Transverse colon (tissue), 4 donors: ENCODE measurements around the gene TNNC1. TPM values are rescaled to one million over a fixed set of nuclear protein-coding genes. Genes with fewer than 3 reads are reported as not detected.

Source experiments
- DNase-seq: peaks from one replicate; pipeline ENCODE4 v3.0.0-alpha.2; 2019
- H3K27ac ChIP-seq, 4 donors: fragments of 200-600 bp; sonication (generic); 2 replicates each; pipeline ENCODE4 v1.5.1; 2016 to 2018; ENCODE audit warnings: inconsistent platforms in 4 of 4
- H3K27me3 ChIP-seq: fragments of 200-600 bp; sonication (generic); 2 replicates; pipeline ENCODE4 v1.5.1; 2017; ENCODE audit warnings: inconsistent platforms
- H3K36me3 ChIP-seq, 4 donors: fragments of 200-600 bp; sonication (generic); 2 replicates each; pipeline ENCODE4 v1.5.1; 2017 to 2019; ENCODE audit warnings: inconsistent platforms in 4 of 4
- H3K4me1 ChIP-seq, 4 donors: fragments of 200-600 bp; sonication (generic); 2 replicates each; pipeline ENCODE4 v1.5.1; 2017 to 2020; ENCODE audit warnings: inconsistent platforms in 4 of 4
- H3K4me3 ChIP-seq, 4 donors: fragments of 200-600 bp; sonication (generic); 1 replicate in 1 of 4; 2 replicates in 3 of 4; pipeline versions ENCODE4 v1.5.1 to v1.6.1; 2017 to 2019; ENCODE audit warnings: inconsistent platforms in 4 of 4
- H3K9me3 ChIP-seq, 2 donors: fragments of 200-600 bp; sonication (generic); 2 replicates each; pipeline ENCODE4 v1.5.1; 2017 to 2019; ENCODE audit warnings: inconsistent platforms in 2 of 2
- EP300 ChIP-seq: sonication (generic); formaldehyde crosslinking; IDR thresholded peaks from one replicate; pipeline ENCODE4 v1.6.1; 2017; ENCODE audit warnings: antibody characterized with exemption, low read depth
- POLR2A ChIP-seq: fragments of 450-650 bp; IDR thresholded peaks from one replicate; pipeline ENCODE4 v1.6.1; 2016; ENCODE audit warnings: antibody characterized with exemption, mild to moderate bottlenecking, moderate library complexity
- POLR2AphosphoS5 ChIP-seq, 3 donors: sonication (generic); formaldehyde crosslinking; IDR thresholded peaks; one replicate each; pipeline ENCODE4 v1.6.1; 2016; ENCODE audit warnings: antibody characterized with exemption in 3 of 3
- WGBS, 2 donors: methylation state at CpG; one replicate each; pipeline ENCODE4 v1.1.5; 2018; ENCODE audit warnings: low coverage in 1 of 2; 5-methylcytosine and 5-hydroxymethylcytosine counted together
- in situ Hi-C, 4 donors: fragments of 200-750 bp; cut with MboI; loops; one replicate each; pipeline versions ENCODE4 v1.15.0 to v1.15.1; 2017; ENCODE audit warnings: low sequenced_read_pairs in 3 of 4, low pct_ligation_motif_present in 1 of 4, low pct_unique_long_range_greater_than_20kb in 1 of 4
- intact Hi-C: fragments of 100-400 bp; cut with DNase I; formaldehyde crosslinking; loops from one replicate; pipeline ENCODE4 v1.15.1; 2023; ENCODE audit warnings: low total_unique reads
- total RNA-seq, 4 donors: library from RNA; depleted of rRNA; stranded (reverse); fragments of >200 nt; gene quantifications; one replicate each; pipeline ENCODE4 v1.1.0, GENCODE V29; 2016
- TF ChIP-seq, protein P1 (sequence below), 5 experiments: fragments of 200-600 bp in 3 of 5; fragments of 450-650 bp in 2 of 5; sonication (generic) in 3 of 5; IDR thresholded peaks; 1 replicate in 2 of 5; 2 replicates in 3 of 5; pipeline ENCODE4 v1.5.1; 2016 to 2017; ENCODE audit warnings: antibody characterized with exemption in 5 of 5, inconsistent platforms in 3 of 5, mild to moderate bottlenecking in 2 of 5, moderate library complexity in 1 of 5

TNNC1 gene
- total RNA-seq, 4 donors from 2014 or later: 7.1 to 10.4 TPM; not detected in 2

DNA sequence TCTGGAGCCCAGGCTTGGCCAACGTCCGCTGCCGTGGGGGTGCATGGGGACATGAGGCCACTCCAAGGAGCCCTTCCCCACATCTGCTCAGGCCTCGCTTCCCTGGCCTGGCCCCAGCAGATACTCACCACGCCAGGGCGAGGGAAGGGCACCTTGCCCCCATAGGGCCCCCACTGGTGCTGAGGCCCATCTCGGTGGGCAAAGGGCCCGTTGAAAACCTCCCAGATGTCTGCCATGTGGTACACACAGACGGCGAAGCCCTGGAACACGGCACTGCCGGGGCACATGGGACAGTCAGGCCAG, 13.6 kb downstream of the TNNC1 start:
- DNase-seq: no peak
- TF ChIP-seq POLR2A (no peak), EP300 (no peak), POLR2AphosphoS5 (IDR thresholded peaks at IDR 0.05) (no peak)
- TF ChIP-seq, protein P1, sequence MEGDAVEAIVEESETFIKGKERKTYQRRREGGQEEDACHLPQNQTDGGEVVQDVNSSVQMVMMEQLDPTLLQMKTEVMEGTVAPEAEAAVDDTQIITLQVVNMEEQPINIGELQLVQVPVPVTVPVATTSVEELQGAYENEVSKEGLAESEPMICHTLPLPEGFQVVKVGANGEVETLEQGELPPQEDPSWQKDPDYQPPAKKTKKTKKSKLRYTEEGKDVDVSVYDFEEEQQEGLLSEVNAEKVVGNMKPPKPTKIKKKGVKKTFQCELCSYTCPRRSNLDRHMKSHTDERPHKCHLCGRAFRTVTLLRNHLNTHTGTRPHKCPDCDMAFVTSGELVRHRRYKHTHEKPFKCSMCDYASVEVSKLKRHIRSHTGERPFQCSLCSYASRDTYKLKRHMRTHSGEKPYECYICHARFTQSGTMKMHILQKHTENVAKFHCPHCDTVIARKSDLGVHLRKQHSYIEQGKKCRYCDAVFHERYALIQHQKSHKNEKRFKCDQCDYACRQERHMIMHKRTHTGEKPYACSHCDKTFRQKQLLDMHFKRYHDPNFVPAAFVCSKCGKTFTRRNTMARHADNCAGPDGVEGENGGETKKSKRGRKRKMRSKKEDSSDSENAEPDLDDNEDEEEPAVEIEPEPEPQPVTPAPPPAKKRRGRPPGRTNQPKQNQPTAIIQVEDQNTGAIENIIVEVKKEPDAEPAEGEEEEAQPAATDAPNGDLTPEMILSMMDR (IDR thresholded peaks at IDR 0.05): no peak
- Histone ChIP-seq H3K4me1 (peaks cover 5 to 6% (median 5%) of the 10 kb centered on the region in 4 donors), H3K27ac (no peak overlapping the region), H3K27me3 (no peaks in the 10 kb centered on the region), H3K9me3 (no peaks in the 10 kb centered on the region), H3K4me3 (no peak overlapping the region), H3K36me3 (no peaks in the 10 kb centered on the region)
- WGBS, 2 donors: 90% methylated on average over 12 of the region's 12 CpGs; no CpG with 5 or more reads in 1 of the 2 donors
- in situ Hi-C loops: no loop called here
- intact Hi-C loops: no loop called here

DNA sequence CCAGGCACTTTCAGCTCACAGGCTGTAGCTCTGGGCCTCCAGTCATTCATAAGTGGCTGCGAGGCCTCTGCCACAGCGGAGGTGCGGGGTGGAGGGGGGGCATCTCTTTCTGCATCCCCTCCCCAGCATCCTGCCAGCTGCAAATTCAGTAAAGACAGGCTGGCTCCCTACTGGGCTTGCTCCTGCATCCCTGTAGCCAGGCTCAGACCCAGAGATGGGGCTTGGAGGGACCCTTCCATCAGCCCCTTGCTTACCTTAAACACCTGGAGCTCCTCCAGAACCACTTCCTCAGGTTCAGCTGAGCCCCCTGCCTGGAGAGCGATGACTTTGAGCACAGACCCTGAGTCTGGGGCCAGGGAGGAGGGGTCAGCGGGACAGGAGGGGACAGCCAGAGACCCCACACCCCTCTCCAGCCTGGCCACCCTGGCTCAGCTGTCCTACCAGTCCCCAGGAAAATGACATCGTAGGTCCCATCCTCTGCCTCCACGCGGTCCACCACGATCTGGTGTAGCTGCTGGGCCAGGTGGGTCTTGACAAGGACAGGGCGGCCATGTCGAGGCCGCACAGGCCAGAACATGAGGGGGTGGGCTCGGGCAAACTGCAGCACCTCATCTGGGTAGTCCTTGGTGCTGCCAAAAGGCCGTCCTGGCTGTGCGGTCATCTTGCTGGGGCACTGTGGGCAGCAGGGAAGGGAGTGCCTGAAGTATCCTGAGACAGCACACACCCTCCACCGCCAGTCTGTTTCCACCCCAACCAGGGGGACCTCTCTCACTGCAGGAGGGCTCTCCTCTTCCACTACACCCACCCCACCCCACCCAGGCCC, 14.2 kb downstream of the TNNC1 start:
- in situ Hi-C loops (no loop called here), intact Hi-C loops (no loop called here)
- H3K9me3 ChIP-seq: no peaks in the 10 kb centered on the region
- TF ChIP-seq EP300 (no peak), POLR2AphosphoS5 (IDR thresholded peaks at IDR 0.05) (no peak), POLR2A (no peak)
- TF ChIP-seq, protein P1 (IDR thresholded peaks at IDR 0.05): no peak
- H3K4me3 ChIP-seq: no peak overlapping the region
- 83 to 87% methylated on average over 3 to 11 of the region's 16 CpGs for WGBS, 2 donors
- H3K27me3 ChIP-seq: no peaks in the 10 kb centered on the region
- no peak for DNase-seq
- H3K27ac ChIP-seq: no peak overlapping the region
- H3K36me3 ChIP-seq: no peaks in the 10 kb centered on the region
- peaks cover 0 to under 1% (median 0%) of the 10 kb centered on the region in 4 donors for H3K4me1 ChIP-seq

DNA sequence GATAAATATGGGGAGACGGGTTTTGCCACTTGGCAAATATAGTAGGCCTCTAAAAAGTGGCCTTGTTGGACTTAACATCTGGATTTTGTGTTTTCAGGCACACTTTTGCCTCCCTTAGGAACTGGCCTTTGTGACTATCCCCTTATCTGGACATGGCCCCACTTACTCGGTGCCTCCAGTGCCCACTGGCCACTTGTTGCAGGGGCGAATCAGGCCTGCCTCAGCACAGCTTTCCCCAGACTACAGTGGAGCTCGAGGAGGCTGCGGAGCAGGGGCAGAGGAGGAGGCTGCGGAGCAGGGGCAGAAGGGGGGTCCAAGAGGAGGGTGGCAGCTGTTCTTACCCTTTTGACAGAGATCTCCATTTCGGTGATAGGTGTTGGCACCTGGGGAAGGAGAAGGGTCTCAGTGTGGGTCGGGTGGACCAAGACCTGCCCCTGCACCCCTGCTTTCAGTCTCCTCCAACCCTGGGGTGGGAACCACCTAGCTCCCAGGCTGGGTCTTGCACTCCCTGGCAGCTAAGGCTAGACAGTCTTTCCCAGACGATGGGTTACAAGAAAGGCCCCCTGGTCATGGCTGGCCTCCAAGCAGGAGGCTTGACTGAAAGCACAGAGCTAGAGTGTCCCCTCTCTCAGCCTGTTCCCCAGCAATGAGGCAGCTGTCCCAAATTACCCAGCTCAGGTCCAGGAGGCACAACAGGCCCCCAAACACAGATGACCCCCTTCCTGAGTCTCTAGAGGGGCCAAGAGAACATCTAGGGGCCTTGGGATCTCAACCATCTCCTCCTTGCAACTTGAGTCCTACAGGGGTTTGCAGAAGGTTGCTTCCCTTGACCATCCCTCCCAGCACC, 15.0 kb downstream of the TNNC1 start:
- H3K9me3 ChIP-seq: no peaks in the 10 kb centered on the region
- no peaks in the 10 kb centered on the region for H3K27me3 ChIP-seq
- H3K4me1 ChIP-seq: peaks cover 0 to 2% (median 0%) of the 10 kb centered on the region in 4 donors
- no peak for TF ChIP-seq EP300
- TF ChIP-seq, protein P1 (IDR thresholded peaks at IDR 0.05): no peak
- TF ChIP-seq POLR2A: no peak
- no peak for TF ChIP-seq POLR2AphosphoS5 (IDR thresholded peaks at IDR 0.05)
- intact Hi-C loops (no loop called here), in situ Hi-C loops (no loop called here)
- WGBS, 2 donors: 80 to 83% methylated on average over 2 to 9 of the region's 9 CpGs
- no peak overlapping the region for H3K27ac ChIP-seq
- DNase-seq: no peak
- H3K36me3 ChIP-seq: no peaks in the 10 kb centered on the region
- no peak overlapping the region for H3K4me3 ChIP-seq

DNA sequence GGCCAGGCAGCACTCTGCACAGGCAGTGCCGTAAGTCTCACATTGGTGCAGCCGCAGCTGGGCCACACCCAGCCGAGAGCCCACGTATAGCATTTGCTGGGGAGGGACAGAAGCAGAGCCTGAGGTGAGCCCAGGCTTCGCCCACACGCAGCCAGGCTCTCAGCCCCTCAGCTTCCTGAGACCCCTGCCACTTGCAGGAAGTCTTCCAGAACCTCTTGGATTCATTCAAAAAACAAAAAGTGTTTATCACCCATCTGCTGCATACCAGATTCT, 15.8 kb downstream of the TNNC1 start:
- 65% methylated on average over 4 of the region's 6 CpGs; no CpG with 5 or more reads in 1 of the 2 donors for WGBS, 2 donors
- Histone ChIP-seq H3K9me3 (no peaks in the 10 kb centered on the region), H3K27me3 (no peaks in the 10 kb centered on the region), H3K4me1 (peaks cover 0 to 10% (median 2%) of the 10 kb centered on the region in 4 donors), H3K4me3 (no peak overlapping the region), H3K27ac (no peak overlapping the region), H3K36me3 (no peaks in the 10 kb centered on the region)
- DNase-seq: no peak
- intact Hi-C loops: no loop called here
- in situ Hi-C loops: no loop called here
- TF ChIP-seq, protein P1 (IDR thresholded peaks at IDR 0.05): no peak
- TF ChIP-seq EP300 (no peak), POLR2A (no peak), POLR2AphosphoS5 (IDR thresholded peaks at IDR 0.05) (no peak)
